HG02852 (cell line): ENCODE results near the gene RASA3.

Experiments
- ATAC-seq: cut with Tn5 transposase; IDR thresholded peaks from one replicate; pipeline ENCODE4 v1.9.1; 2021; ENCODE audit warnings: mild to moderate bottlenecking, moderate library complexity; ENCODE audit not compliant: unreplicated experiment

Gene RASA3

DNA sequence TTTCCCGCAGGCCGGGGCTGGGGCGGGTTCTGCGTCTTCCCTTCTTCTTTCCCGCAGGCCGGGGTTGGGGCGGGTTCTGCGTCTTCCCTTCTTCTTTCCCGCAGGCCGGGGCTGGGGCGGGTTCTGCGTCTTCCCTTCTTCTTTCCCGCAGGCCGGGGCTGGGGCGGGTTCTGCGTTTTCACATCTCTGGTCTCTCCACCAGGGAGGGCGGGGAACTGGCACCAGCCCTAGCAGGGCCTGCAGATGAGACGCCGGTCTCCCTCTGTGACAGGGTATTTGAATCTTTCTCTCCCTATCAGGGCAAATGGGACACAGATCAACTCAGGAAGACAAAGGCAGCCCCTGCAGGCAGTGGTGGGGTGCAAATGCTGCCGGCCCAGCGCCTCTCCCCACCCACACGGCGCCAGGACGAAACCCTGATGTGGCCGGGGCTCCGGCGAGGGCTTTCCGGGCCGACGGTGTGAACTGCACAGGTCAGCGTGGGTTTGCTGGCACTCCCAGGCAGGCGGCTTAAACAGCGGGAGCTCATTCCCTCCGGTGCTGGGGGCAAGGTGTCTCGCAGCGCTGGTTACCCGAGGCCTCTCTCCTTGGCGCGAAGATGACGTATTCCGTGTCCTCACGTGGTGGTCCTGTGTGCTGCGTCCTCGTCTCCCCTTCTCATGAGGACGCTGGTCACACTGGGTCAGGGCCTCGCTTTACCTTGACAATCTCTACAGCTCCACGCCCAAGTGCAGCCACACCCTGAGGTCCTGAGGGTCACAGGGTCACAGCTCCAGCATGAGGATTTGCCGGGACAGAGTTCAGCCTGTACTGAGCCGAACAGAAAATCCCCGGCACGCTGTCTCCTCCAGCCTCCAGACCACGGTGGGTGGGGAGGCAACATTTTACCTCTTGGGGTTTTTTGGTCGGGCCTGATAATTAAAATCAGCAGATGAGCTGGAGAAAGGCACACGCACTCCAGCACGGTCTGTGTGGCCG lies 157.8 kb downstream of the RASA3 start:
- no peak for ATAC-seq

DNA sequence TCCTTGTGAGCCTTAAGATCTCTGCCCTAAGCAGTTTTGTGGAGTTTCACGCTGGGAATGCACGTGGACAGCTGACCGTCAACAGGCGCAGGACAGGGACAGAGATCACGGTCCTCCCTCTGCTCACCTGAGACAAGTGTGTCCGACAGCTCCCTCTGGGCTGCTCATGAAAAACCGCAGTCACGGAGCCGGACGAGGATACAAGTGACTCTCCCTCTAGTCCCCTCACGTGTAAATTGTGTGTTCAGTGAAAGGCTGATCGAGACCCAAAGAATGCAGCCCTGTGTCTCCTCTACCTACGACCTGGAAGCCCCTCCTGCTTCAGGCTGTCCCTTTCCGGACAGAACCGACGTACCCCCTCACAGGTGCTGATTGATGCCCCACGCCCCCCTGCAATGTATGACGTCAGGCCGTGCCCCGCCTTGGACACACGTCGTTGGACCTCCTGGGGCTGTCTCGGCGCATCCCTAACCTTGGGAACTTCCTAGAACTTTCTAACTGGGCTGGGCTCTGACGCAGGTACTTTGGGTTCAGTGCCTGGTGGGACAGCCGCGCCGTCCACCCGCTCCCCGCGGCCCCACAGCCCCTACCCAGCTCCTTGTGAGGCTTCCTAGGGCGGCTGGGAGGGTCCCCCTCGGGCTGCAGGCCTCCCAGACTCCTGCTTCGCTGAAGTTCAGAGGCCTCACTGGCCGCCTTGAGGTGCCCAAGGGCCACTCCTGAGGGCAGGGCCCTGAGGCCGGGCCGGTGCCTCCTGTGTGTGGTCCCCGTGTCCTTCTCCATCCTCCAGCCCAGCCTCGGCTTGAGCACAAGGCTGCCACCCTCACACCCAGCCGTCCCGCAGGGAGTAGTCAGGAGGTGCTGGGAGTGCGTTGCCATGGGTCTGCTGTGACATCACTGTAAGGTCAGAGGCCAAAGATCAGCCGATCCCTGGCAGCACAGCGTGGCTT lies 158.9 kb downstream of the RASA3 start, which contains the start of gene C13orf46:
TSS of gene C13orf46 (minus strand) at position 859 of the 947 bp plus-strand sequence. CDS start at position 780, 79 bp downstream.
- ATAC-seq: no peak

DNA sequence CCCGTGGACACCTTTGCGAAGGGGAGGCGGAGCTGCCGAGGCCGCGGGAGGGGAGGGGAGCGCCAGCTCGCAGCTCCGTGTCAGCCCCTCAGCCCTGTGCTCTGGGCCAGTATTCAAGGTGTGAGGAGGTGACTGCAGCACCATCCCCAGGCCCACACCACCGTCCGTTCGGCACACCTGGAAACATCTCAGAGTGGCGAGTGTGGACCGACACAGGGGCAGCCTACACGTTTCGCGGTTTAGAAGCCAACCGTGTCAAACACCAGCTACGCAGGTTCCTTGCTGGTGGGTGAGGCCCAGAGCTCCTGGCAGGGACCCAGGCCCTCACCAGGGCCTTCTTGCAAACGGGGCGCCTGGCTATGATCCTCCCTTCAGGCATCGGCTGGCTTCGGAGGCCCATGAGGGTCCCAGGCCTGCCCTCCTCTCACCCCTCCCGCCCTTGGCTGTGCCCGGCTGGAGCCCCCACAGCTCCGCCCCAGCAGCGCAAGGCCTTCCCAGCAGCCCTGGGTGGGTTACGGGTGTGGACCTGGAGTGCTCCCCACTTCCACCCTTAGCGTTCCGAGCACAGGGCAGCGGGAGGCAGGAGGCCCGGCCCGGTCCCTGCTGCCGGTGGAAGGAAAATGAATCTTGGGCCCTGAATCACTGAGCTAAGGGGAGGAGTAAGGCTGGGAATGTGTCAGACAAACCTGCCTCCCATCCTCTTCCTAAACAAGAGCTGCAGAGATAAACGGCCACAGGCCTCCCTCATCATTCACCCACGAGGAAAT lies 159.8 kb downstream of the RASA3 start:
- ATAC-seq: no peak

DNA sequence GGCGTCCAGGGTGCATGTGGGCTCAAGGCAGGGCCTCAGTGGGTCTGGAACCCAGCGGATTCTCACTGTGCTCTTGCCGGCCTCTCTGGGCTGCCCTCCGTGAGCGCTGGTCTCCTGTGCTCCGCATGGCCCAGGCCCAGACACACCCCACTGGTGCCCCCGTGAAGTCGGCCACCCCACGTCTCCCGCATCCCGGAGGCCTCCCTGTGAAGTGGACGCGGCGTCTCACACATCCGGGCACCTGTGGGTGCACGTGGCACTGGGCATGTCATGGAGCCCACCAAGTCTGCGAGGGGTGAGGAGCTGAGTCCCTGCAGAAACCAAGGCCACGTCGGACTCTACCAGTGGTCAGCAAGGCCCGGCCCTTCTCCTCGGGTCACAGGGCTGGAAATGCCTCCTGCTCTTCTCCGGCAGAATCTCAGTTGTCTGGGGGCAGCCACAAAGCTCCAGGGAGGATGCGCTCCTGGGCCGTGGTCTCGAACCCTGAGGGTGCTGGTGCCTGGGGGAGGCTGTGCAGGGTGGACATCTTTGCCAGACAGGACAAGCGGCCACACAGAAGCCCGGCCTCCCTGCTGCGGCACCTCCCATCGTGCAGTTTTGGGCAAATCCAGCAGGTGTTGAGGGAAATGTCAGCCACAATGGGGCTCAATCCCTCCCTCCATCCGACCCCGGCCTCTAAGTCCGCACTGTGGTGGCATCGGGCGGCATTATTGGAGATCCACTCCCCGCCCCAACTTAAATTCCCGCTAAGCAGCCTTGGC lies 160.8 kb downstream of the RASA3 start:
- ATAC-seq: no peak

DNA sequence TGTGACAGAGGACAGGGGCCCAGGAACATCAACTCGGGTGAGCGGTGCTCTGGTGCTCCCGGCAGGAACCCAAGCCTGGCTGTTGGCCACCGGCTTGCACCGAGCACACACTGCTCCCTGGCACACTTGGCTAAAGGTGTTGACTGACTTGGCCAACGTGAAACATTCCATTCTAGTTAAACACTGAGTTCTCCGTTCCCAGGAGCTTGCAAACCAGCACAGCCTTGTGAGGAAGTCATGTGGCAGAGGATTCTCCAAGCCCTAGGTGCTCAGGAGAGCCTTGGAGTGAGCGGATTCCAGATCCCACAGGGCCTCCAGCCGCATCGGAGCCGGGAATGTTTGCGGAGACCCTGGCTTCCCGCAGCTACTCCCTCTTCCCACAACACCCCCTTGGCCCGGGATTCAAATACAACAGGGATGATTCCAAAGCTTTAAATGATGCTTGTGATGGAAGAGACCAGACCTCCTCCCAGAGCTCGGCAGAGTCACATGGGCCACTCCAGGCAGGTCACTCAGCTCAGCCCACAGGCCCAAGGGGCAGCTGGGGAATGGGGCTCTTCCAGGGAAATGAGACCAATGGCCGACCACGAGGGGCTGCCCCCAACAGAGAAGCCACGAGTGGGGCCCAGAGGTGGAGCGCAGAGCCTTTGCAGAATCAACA lies 161.5 kb downstream of the RASA3 start:
- no peak for ATAC-seq

DNA sequence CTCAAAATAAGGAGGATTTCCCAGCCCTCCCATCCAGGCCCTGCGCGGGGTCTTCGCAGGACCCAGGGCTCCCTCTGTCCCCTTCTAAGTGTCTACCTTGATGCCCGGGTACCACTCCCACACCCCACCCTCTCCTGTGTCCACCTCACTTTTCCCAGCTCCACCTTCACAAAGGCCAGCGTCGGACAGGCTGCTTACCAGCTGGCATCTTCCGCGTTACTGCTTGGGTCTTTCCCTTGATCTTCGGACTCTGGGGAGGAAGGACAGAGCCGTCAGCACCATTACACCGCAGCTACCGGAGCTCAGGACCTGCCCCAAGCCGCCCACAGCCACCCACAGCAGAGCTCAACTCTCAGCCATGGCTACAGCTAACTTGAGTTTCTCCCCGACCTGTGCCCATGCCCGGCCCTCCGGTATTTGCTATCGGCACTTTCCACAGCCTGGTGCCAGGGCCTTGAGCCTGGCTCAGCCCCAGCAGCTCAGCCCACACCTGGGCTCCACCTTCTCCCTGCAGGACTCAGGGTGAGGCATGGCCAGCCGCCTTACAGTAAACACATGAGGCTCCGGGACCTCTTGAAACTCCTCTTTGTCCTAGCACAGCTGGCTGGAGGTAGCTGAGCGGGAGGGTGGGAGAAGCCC lies 162.3 kb downstream of the RASA3 start:
- ATAC-seq: no peak

DNA sequence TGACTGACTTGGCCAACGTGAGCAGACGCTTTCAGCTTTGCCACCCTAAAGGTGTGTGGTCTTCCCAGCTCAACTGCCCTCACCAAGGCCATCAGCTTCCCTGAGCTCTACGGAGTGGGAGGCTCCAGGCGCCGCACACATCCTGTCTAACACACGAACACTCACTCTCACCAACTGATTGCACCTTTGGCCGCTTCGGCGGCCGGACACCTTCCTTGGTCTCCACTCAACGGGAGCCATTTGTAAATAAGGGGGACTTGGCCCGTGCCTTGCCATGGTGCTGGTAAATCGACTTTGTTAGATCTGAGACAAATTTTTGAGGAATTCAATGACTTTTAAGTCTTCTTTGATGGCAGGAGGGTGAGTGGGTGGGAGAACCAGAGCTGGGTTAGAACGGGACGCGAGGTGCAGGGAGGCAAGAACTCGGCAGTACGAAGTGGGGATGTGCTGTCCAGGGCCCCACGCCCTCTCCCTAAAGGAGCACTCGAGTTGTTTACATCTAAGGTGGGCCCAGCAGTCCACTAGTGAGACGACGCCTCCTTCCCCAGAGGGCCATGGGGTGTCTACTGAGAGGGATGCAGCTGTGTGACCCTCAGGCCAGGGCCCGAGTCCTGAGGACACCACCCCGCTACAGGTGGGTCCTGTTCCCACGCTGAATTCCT lies 163.0 kb downstream of the RASA3 start:
- ATAC-seq: no peak

DNA sequence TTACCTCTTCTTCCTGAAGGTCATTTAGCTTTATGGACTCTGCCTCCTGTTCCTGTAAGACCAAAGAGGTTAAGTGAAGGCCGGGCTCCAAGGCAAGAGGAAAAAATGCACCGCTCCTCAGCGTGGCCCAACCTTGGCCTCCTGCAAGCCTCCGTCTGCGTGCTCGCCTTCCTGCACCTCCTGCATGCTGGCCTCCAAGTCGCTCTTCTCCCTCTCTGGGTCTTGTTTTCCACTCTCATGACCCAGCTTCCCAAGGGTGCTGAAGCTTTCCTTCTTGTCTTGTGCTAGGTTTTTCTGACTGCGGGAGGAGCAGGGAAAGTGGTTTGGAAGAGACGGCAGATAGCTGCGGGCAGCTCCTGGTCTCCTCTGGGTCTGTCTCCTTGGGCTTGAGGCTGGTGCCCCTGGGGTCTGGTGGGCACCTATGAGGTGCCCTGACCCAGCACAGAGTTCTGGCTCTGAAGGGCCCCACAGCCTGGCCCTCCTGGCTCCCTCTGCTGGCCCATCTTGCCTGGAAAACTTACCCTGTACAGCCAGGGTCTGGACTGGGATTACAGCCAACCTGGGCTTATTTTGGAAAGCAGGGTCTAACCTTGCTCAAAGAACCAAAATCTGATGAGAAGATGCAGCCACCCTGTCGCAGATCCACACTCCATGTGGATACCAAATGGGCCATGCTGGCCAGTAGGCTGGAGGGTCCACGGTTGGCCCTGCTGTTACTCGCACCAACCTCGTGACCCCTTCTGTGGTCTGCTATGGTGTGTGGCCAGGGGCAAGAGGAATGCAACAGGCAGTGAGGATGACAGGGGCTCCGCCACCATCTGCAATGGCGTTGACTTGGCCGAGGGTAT lies 163.7 kb downstream of the RASA3 start:
- no peak for ATAC-seq

DNA sequence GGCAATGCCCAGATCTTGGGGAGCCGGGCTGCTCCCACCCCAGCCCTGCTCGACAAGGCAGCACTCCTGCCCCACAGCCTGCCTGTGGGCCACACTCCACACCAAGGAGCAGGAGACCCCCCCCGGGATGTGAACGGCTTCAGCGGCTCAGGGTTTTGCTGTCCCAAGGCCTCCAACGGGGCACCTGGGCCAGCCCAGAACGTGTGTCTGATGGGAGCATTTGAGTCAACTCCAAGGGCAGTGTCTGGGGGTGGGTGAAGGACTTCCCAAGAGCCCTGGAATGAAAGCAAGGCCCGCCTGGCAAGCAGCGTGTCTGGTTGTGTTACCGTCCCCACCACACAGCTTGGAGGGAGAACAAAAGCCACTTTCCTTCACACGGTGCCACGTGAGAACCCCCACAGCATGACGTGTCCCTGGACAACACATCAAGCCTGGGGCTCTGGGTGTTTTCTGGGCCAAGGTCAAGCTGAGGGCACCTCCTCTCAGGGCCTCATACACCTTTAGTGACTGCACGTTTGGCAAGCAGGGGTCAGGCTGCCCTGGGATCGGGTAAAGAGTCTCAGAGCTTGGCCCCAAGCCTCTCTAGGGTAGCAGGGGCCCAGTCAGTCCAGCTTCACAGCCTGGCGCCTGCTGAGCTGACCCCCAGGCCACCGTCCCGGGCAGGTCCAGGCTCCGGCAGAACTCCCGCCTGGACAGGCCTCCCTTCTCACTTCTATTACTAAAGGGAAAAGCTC lies 164.5 kb downstream of the RASA3 start:
- no peak for ATAC-seq

DNA sequence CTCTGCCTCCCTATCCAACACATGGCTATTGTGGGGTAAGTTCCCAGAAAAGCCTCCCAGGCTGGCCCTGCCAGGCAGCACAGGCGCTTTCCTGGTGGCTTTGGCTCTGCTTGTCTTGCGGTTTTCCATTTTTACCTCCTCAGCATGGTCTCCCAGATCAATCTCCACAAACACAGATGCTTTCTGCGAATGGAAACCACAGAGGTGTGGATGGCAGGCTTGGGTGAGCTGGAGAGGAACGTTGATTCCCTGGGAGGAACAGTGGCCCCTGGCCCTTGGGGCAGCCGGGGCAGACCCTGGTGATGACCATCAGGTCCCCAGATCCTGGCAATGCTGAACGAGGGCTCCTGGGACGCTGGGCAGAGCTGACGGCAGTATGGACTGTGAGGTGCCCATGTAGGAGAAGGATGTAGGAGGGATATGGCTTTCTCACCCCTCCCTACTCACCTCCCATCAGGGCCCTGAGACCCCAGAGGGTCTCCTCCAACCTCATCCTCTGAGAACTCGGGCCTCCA lies 165.2 kb downstream of the RASA3 start:
- ATAC-seq: no peak

DNA sequence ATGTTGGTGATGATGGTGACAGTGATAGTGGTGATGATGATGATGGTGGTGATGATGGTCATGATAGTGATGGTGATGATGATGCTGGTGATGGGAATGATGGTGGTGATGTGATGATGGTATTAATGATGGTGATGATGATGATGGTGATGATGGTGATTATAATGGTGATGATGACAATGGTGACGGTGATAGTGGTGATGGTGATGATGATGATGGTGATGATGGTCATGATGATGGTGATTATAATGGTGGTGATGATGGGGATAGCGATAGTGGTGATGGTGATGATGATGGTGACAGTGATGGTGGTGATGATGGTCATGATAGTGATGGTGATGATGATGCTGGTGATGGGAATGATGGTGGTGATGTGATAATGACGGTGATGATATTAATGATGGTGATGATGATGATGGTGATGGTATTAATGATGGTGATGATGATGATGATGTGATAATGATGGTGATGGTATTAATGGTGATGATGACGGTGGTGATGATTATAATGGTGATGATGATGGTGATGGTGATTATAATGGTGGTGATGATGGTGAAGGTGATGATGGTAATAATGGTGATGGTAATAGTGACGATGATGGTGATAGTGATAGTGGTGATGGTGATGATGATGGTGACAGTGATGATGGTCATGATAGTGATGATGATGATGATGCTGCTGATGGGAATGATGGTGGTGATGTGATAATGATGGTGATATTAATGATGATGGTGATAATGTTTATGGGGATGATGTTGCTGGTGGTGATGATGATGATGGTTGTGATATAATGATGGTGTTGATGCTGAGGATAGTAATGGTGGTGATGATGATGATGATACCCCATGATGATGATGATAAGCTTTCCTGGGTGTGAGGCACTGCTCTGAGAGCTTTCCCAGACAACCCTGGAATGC lies 166.2 kb downstream of the RASA3 start:
- ATAC-seq: no peak

DNA sequence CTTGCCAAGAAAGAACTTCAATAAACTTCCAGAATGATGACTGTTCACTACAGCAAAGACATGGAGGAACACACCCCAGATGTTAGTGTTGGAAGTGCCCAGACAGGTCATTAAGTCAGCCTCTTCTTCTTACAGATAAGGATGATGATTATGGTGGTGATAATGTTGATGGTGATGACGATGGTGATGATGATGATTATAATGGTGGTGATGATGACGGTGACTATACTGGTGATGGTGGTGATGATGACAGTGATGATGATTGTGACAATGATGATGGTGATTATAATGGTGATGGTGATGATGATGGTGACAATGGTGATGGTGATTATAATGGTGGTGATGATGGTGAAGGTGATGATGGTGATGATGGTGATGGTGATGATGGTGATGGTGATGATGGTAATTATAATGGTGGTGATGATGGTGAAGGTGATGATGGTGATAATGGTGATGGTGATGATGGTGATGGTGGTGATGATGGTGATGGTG lies 167.0 kb downstream of the RASA3 start:
- no peak for ATAC-seq

DNA sequence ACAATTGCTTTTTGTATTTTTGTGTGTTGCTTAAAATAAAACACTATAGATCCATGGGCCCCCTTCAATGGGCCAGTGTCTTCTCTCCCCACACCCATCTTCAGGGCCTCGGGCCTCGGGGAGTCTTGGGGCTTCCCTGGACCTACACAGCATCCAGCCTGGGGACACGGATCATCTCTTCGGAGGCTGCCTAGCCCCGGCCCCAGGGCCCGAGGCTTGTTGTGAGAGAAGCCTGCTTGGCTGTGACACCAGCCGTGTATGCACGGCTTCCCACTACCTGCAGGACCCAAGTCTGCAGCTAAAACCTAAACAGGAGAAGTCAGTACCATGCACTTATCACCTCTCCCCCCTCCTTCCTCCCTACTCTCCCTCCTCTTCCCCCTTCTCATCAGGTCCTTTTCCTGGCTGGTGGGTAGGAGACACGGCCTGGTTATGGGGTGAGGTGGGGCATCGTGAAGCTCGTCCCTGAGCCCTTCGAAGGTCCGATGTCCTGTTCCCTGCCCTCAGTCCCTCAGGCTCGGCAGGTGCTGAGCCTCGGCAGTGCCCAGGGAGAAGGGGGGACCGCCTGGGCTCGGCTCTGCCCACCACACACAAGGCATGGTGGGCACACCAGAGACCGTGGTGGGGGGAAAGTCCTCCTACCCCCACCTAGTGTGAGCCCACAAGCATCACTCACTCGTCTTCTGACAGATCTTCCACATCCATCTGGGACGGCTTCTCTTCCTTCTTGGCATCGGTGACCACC lies 168.0 kb downstream of the RASA3 start:
- no peak for ATAC-seq

DNA sequence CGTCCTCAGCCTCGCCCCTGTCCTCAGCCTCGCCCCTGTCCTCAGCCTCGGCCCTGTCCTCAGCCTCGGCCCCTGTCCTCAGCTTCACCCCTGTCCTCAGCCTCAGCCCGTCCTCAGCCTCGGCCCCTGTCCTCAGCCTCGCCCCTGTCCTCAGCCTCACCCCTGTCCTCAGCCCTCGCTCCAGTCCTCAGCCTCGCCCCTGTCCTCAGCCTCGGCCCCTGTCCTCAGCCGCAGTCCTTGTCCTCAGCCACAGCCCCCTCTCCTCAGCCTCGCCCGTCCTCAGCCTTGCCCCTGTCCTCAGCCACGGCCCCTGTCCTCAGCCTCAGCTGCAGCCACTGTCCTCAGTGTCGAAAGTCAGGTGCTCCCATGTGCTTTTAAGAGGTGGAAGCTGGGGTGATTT lies 169.0 kb downstream of the RASA3 start:
- ATAC-seq: no peak

DNA sequence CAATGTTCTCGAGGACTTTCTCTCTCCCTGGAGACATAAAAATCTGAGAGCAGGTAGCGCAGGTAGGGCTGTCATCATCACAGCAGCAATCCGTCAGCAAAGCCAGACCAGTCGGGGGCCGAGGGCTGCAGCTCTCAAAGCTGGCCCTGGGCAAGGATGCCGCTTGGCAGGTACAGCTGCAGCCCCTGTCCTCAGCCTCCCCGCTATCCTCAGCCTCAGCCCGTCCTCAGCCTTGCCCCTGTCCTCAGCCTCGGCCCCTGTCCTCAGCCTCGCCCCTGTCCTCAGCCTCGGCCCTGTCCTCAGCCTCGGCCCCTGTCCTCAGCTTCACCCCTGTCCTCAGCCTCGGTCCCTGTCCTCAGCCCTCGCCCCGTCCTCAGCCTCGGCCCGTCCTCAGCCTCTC lies 169.4 kb downstream of the RASA3 start:
- no peak for ATAC-seq
